Smooth muscle cell (in vitro differentiated cells): Measurements from ENCODE around the gene IFT57. TPM values are rescaled to one million over a fixed set of nuclear protein-coding genes. Genes with fewer than 3 reads are reported as not detected.

Experiments
- DNase-seq: peaks from one replicate; lab custom pipeline; 2025; ENCODE audit not compliant: unreplicated experiment; lab: John Stamatoyannopoulos, UW
- H2AFZ ChIP-seq: fragments of 200-600 bp; sonication (generic); 2 replicates; pipeline ENCODE4 v1.6.0; 2016; ENCODE audit warnings: antibody characterized with exemption, low read depth, mild to moderate bottlenecking
- H3F3A ChIP-seq: fragments of 200-600 bp; sonication (generic); 2 replicates; pipeline ENCODE4 v1.6.0; 2017; ENCODE audit warnings: antibody characterized with exemption, low read depth
- H3K27ac ChIP-seq: fragments of 200-600 bp; sonication (generic); 2 replicates; pipeline ENCODE4 v1.5.1; 2016; ENCODE audit warnings: low read depth, mild to moderate bottlenecking
- H3K27me3 ChIP-seq: fragments of 200-600 bp; sonication (generic); 2 replicates; pipeline ENCODE4 v1.6.1; 2016; ENCODE audit warnings: low read depth, mild to moderate bottlenecking
- H3K36me3 ChIP-seq: fragments of 200-600 bp; sonication (generic); 2 replicates; pipeline ENCODE4 v1.5.1; 2016; ENCODE audit warnings: low read depth
- H3K4me1 ChIP-seq: fragments of 200-600 bp; sonication (generic); 2 replicates; pipeline ENCODE4 v1.5.1; 2016; ENCODE audit warnings: low read depth
- H3K4me2 ChIP-seq: fragments of 200-600 bp; sonication (generic); 2 replicates; pipeline ENCODE4 v1.6.0; 2016; ENCODE audit warnings: mild to moderate bottlenecking
- H3K4me3 ChIP-seq: fragments of 200-600 bp; sonication (generic); 2 replicates; pipeline ENCODE4 v1.5.1; 2016; ENCODE audit warnings: mild to moderate bottlenecking
- H3K79me2 ChIP-seq: fragments of 200-600 bp; sonication (generic); 2 replicates; pipeline ENCODE4 v1.6.0; 2016; ENCODE audit warnings: low read depth, mild to moderate bottlenecking
- H3K9ac ChIP-seq: fragments of 200-600 bp; sonication (generic); 2 replicates; pipeline ENCODE4 v1.6.0; 2016; ENCODE audit warnings: low read depth
- H3K9me3 ChIP-seq: fragments of 200-600 bp; sonication (generic); replicated peaks from 2 replicates; pipeline ENCODE4 v1.5.1; 2016; ENCODE audit warnings: low read depth
- H4K20me1 ChIP-seq: fragments of 200-600 bp; sonication (generic); 2 replicates; pipeline ENCODE4 v1.6.0; 2016; ENCODE audit warnings: low read depth
- CTCF ChIP-seq: fragments of 200-600 bp; sonication (generic); IDR thresholded peaks from 2 replicates; pipeline ENCODE4 v1.5.1; 2017; ENCODE audit warnings: borderline replicate concordance, mild to moderate bottlenecking, antibody characterized with exemption; ENCODE audit not compliant: insufficient read depth, poor library complexity, severe bottlenecking
- WGBS: methylation state at CpG from one replicate; pipeline ENCODE4 v1.1.7; 2016; ENCODE audit warnings: low lambda C conversion rate; 5-methylcytosine and 5-hydroxymethylcytosine counted together
- polyA plus RNA-seq: library from polyadenylated mRNA; unstranded; fragments of >200 nt; fragmentation: Nextera tagmentation; extraction: Ambion mirVana; gene quantifications from 2 replicates; pipeline ENCODE4 v1.2.1, GENCODE V29; 2016
- total RNA-seq: library from RNA; depleted of rRNA; stranded (reverse); fragments of >200 nt; gene quantifications from 2 replicates; pipeline ENCODE4 v1.2.3, GENCODE V29; 2014

Gene IFT57
- total and polyA plus RNA-seq, 2 experiments from 2014 or later: 24.5 to 42.0 TPM

DNA sequence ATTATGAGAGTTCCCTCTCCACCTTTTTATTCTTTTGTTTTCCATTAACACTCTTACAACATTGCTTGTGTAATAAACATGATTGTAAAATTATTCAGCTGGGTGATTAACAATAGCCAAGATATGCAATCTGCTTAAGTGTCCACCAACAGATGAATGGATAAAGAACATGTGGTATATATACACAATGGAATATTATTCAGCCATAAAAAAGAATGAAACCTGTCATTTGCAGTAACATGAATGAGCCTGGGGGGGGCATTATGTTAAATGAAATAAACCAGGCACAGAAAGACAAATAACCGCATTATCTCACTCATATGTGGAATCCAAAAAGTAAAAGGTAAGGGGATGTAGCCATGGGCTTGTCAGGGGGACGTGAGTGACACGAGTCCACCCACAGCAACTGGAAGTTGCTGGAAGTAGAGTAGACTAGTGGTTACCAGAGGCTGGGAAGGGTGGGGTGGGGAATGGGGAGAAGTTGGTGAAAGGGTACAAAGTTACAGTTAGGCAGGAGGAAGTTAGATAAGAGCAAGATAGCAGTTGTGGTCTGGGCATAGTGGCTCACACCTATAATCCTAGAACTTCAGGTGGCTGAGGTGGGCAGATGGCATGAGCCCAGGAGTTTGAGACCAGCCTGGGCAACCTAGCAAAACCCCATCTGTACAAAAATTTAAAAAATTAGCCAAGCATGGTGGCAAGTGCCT lies 102.7 kb downstream of the IFT57 start:
- 100% methylated on average over 3 of the region's 3 CpGs for WGBS
- no peaks in the 10 kb centered on the region for H3K79me2 ChIP-seq
- no peak overlapping the region for H2AFZ ChIP-seq
- H3K27ac ChIP-seq: no peak overlapping the region
- no peaks in the 10 kb centered on the region for H3K9me3 ChIP-seq
- H3K4me1 ChIP-seq: peaks cover 5% of the 10 kb centered on the region
- no peak overlapping the region for H3K4me2 ChIP-seq
- no peaks in the 10 kb centered on the region for H3K36me3 ChIP-seq
- no peak for TF ChIP-seq CTCF
- no peak overlapping the region for H3K4me3 ChIP-seq
- H3K27me3 ChIP-seq: no peaks in the 10 kb centered on the region
- no peak overlapping the region for H3K9ac ChIP-seq
- H3F3A ChIP-seq: no peaks in the 10 kb centered on the region
- no peak for DNase-seq
- no peaks in the 10 kb centered on the region for H4K20me1 ChIP-seq

GRCh38 chr3:108118038-108118768 lies 104.0 kb downstream of the IFT57 start:
- H3K9me3 ChIP-seq: no peaks in the 10 kb centered on the region
- no peaks in the 10 kb centered on the region for H3K79me2 ChIP-seq
- H3K4me1 ChIP-seq: peaks cover 2% of the 10 kb centered on the region
- no peaks in the 10 kb centered on the region for H4K20me1 ChIP-seq
- no peak overlapping the region for H3K4me3 ChIP-seq
- H2AFZ ChIP-seq: no peak overlapping the region
- H3K4me2 ChIP-seq: no peak overlapping the region
- H3K27me3 ChIP-seq: no peaks in the 10 kb centered on the region
- no peak for TF ChIP-seq CTCF
- WGBS: 82% methylated on average over 6 of the region's 6 CpGs
- DNase-seq: no peak
- no peaks in the 10 kb centered on the region for H3F3A ChIP-seq
- H3K36me3 ChIP-seq: no peaks in the 10 kb centered on the region
- H3K9ac ChIP-seq: no peak overlapping the region
- no peak overlapping the region for H3K27ac ChIP-seq

- TF ChIP-seq CTCF: no peak
- no peak overlapping the region for H2AFZ ChIP-seq
- no peaks in the 10 kb centered on the region for H3K36me3 ChIP-seq
- WGBS: 44% methylated on average over 6 of the region's 6 CpGs
- H3K4me3 ChIP-seq: no peak overlapping the region
- no peaks in the 10 kb centered on the region for H3K4me1 ChIP-seq
- no peaks in the 10 kb centered on the region for H3K9me3 ChIP-seq
- H3K79me2 ChIP-seq: no peaks in the 10 kb centered on the region
- H3K4me2 ChIP-seq: no peak overlapping the region
- no peak overlapping the region for H3K9ac ChIP-seq
- no peak overlapping the region for H3K27ac ChIP-seq
- H3K27me3 ChIP-seq: no peaks in the 10 kb centered on the region
- H4K20me1 ChIP-seq: no peaks in the 10 kb centered on the region
- DNase-seq: no peak
- H3F3A ChIP-seq: no peaks in the 10 kb centered on the region
These were observed 104.9 kb downstream of the IFT57 start for GRCh38 chr3:108117241-108117775.
